ENCODE measurements around the gene HELT. TPM values are rescaled to one million over a fixed set of nuclear protein-coding genes. Genes with fewer than 3 reads are reported as not detected.
A peak's percentile ranks its signal among the peaks of the same experiment; 100 is the strongest.

The HELT gene
- total RNA-seq, 2 donors from 2014 or later, result not detected

- Mint-ChIP-seq H3K4me3 (no peak overlapping the region), H3K4me1 (peaks cover 5% of the 10 kb centered on the region), H3K27me3 (ENCODE audit: insufficient read depth) (peaks cover 100% of the 10 kb centered on the region), H3K36me3 (ENCODE audit: low read depth) (no peaks in the 10 kb centered on the region), H3K27ac (no peak overlapping the region), H3K9me3 (no peaks in the 10 kb centered on the region)
- 25 to 47% methylated on average over 3 to 8 of the region's 8 CpGs for WGBS, 2 experiments (ENCODE audit: insufficient coverage in 1 of 2, insufficient read length in 1 of 2)
- Histone ChIP-seq H3K36me3 (ENCODE audit: control insufficient read depth, insufficient read depth, low read length) (no peaks in the 10 kb centered on the region), H3K27me3 (ENCODE audit: control insufficient read depth, insufficient read depth, low read length, poor library complexity, severe bottlenecking) (peaks cover 92% of the 10 kb centered on the region), H3K4me3 (ENCODE audit: low read length) (no peak overlapping the region), H3K4me1 (ENCODE audit: control insufficient read depth, insufficient read depth, low read length) (peaks cover 6% of the 10 kb centered on the region), H3K9ac (ENCODE audit: extremely low read depth, low read length, poor library complexity, severe bottlenecking) (no peak overlapping the region), H3K27ac (ENCODE audit: low read depth, low read length) (no peak overlapping the region), H3K9me3 (ENCODE audit: control insufficient read depth, low read length) (no peaks in the 10 kb centered on the region)
- TF ChIP-seq CTCF (conservative IDR thresholded peaks at IDR 0.05), result peak; percentile 83
- peak; percentile 89 for DNase-seq
Measured at GRCh38 chr4:185011408-185011807, 6.9 kb upstream of the HELT start.

GRCh38 chr4:185013417-185014125 is 4.7 kb upstream of the HELT start:
- peaks cover 100% of the 10 kb centered on the region for H3K27me3 Mint-ChIP-seq (ENCODE audit: insufficient read depth)
- H3K27me3 ChIP-seq (ENCODE audit: control insufficient read depth, insufficient read depth, low read length, poor library complexity, severe bottlenecking), result peaks cover 99% of the 10 kb centered on the region
- H3K9ac ChIP-seq (ENCODE audit: extremely low read depth, low read length, poor library complexity, severe bottlenecking), result no peak overlapping the region
- H3K4me1 ChIP-seq (ENCODE audit: control insufficient read depth, insufficient read depth, low read length), result peaks cover 10% of the 10 kb centered on the region
- DNase-seq, result no peak
- no peak overlapping the region for H3K27ac ChIP-seq (ENCODE audit: low read depth, low read length)
- no peaks in the 10 kb centered on the region for H3K9me3 Mint-ChIP-seq
- peaks cover 18% of the 10 kb centered on the region for H3K4me1 Mint-ChIP-seq
- no peaks in the 10 kb centered on the region for H3K36me3 ChIP-seq (ENCODE audit: control insufficient read depth, insufficient read depth, low read length)
- H3K4me3 ChIP-seq (ENCODE audit: low read length), result no peak overlapping the region
- no peak overlapping the region for H3K27ac Mint-ChIP-seq
- no peaks in the 10 kb centered on the region for H3K9me3 ChIP-seq (ENCODE audit: control insufficient read depth, low read length)
- 41 to 43% methylated on average over 13 to 16 of the region's 16 CpGs for WGBS, 2 experiments (ENCODE audit: insufficient coverage in 1 of 2, insufficient read length in 1 of 2)
- no peak overlapping the region for H3K4me3 Mint-ChIP-seq
- no peaks in the 10 kb centered on the region for H3K36me3 Mint-ChIP-seq (ENCODE audit: low read depth)
- no peak for TF ChIP-seq CTCF (conservative IDR thresholded peaks at IDR 0.05)

GRCh38 chr4:185015108-185015507 is 3.2 kb upstream of the HELT start:
- 75 to 82% methylated on average over 5 of the region's 5 CpGs for WGBS, 2 experiments (ENCODE audit: insufficient coverage in 1 of 2, insufficient read length in 1 of 2)
- H3K36me3 Mint-ChIP-seq (ENCODE audit: low read depth), result no peaks in the 10 kb centered on the region
- no peak for TF ChIP-seq CTCF (conservative IDR thresholded peaks at IDR 0.05)
- H3K27ac Mint-ChIP-seq, result no peak overlapping the region
- Histone ChIP-seq H3K9ac (ENCODE audit: extremely low read depth, low read length, poor library complexity, severe bottlenecking) (no peak overlapping the region), H3K27me3 (ENCODE audit: control insufficient read depth, insufficient read depth, low read length, poor library complexity, severe bottlenecking) (peaks cover 99% of the 10 kb centered on the region), H3K27ac (ENCODE audit: low read depth, low read length) (no peak overlapping the region), H3K9me3 (ENCODE audit: control insufficient read depth, low read length) (no peaks in the 10 kb centered on the region), H3K36me3 (ENCODE audit: control insufficient read depth, insufficient read depth, low read length) (no peaks in the 10 kb centered on the region), H3K4me3 (ENCODE audit: low read length) (no peak overlapping the region), H3K4me1 (ENCODE audit: control insufficient read depth, insufficient read depth, low read length) (peaks cover 10% of the 10 kb centered on the region)
- DNase-seq, result no peak
- H3K4me3 Mint-ChIP-seq, result no peak overlapping the region
- H3K4me1 Mint-ChIP-seq, result peaks cover 29% of the 10 kb centered on the region
- no peaks in the 10 kb centered on the region for H3K9me3 Mint-ChIP-seq
- peaks cover 100% of the 10 kb centered on the region for H3K27me3 Mint-ChIP-seq (ENCODE audit: insufficient read depth)

Data from endodermal cell (in vitro differentiated cells).